ENCODE measurements around the gene LRCOL1.

DNA sequence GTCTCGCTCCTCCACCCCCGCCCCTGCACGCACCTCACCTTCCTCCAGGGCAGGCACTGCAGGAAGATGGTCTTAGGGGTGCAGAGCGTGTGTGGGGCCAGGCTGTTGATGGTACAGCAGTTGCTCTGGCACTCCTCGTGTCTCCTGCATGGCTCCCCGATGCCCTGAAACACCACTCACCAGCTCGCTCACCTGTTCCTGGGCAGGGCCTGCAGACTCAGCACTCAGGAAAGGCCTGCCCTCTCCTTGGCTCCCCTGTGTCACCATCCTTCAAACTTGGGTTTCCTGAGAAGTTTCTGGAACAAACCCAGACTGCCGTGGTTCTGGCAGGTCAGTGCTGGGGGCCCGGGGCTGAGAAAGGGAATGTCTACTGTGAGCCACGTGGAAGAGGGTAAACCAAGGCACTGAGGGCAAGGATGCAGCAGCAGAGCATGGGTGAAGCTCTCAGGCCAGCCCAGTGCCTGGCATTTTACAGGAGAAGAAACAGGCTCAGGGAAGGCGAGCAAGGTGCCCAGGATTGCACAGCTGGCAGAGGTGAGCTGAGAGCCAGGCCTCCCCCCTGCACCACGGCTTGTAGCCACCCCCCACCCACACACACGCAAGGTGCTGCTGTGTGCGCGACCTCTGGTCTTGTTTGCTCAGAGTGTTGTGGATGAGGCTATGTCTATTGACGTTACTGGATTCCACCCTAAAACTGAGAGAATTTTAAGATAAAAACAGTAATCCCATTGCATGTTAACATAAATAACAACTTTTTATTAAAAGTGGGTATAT is 5.5 kb downstream of the LRCOL1 start:
- TF ChIP-seq NFE2L1 (CRISPR knock-in tag; IDR thresholded peaks at IDR 0.05) (no peak), ATF1 (CRISPR knock-in tag; IDR thresholded peaks at IDR 0.05) (no peak), CBFB (CRISPR knock-in tag; IDR thresholded peaks at IDR 0.05; ENCODE audit: low read depth) (no peak), MAX (CRISPR knock-in tag; IDR thresholded peaks at IDR 0.05) (no peak), ELF4 (CRISPR knock-in tag; IDR thresholded peaks at IDR 0.05; ENCODE audit: low read depth) (no peak), FOXK1 (CRISPR knock-in tag; IDR thresholded peaks at IDR 0.05) (no peak), CREB1 (CRISPR knock-in tag; IDR thresholded peaks at IDR 0.05) (no peak), ETV6 (CRISPR knock-in tag; IDR thresholded peaks at IDR 0.05) (no peak), TEAD4 (CRISPR knock-in tag; IDR thresholded peaks at IDR 0.05) (no peak), KAT7 (CRISPR knock-in tag; IDR thresholded peaks at IDR 0.05; ENCODE audit: borderline replicate concordance) (no peak)
- TF ChIP-seq, protein P1, sequence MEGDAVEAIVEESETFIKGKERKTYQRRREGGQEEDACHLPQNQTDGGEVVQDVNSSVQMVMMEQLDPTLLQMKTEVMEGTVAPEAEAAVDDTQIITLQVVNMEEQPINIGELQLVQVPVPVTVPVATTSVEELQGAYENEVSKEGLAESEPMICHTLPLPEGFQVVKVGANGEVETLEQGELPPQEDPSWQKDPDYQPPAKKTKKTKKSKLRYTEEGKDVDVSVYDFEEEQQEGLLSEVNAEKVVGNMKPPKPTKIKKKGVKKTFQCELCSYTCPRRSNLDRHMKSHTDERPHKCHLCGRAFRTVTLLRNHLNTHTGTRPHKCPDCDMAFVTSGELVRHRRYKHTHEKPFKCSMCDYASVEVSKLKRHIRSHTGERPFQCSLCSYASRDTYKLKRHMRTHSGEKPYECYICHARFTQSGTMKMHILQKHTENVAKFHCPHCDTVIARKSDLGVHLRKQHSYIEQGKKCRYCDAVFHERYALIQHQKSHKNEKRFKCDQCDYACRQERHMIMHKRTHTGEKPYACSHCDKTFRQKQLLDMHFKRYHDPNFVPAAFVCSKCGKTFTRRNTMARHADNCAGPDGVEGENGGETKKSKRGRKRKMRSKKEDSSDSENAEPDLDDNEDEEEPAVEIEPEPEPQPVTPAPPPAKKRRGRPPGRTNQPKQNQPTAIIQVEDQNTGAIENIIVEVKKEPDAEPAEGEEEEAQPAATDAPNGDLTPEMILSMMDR (IDR thresholded peaks at IDR 0.05), result no peak
- TF ChIP-seq, protein P2, sequence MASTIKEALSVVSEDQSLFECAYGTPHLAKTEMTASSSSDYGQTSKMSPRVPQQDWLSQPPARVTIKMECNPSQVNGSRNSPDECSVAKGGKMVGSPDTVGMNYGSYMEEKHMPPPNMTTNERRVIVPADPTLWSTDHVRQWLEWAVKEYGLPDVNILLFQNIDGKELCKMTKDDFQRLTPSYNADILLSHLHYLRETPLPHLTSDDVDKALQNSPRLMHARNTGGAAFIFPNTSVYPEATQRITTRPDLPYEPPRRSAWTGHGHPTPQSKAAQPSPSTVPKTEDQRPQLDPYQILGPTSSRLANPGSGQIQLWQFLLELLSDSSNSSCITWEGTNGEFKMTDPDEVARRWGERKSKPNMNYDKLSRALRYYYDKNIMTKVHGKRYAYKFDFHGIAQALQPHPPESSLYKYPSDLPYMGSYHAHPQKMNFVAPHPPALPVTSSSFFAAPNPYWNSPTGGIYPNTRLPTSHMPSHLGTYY (CRISPR knock-in tag; IDR thresholded peaks at IDR 0.05), result no peak
- TF ChIP-seq, protein P3, sequence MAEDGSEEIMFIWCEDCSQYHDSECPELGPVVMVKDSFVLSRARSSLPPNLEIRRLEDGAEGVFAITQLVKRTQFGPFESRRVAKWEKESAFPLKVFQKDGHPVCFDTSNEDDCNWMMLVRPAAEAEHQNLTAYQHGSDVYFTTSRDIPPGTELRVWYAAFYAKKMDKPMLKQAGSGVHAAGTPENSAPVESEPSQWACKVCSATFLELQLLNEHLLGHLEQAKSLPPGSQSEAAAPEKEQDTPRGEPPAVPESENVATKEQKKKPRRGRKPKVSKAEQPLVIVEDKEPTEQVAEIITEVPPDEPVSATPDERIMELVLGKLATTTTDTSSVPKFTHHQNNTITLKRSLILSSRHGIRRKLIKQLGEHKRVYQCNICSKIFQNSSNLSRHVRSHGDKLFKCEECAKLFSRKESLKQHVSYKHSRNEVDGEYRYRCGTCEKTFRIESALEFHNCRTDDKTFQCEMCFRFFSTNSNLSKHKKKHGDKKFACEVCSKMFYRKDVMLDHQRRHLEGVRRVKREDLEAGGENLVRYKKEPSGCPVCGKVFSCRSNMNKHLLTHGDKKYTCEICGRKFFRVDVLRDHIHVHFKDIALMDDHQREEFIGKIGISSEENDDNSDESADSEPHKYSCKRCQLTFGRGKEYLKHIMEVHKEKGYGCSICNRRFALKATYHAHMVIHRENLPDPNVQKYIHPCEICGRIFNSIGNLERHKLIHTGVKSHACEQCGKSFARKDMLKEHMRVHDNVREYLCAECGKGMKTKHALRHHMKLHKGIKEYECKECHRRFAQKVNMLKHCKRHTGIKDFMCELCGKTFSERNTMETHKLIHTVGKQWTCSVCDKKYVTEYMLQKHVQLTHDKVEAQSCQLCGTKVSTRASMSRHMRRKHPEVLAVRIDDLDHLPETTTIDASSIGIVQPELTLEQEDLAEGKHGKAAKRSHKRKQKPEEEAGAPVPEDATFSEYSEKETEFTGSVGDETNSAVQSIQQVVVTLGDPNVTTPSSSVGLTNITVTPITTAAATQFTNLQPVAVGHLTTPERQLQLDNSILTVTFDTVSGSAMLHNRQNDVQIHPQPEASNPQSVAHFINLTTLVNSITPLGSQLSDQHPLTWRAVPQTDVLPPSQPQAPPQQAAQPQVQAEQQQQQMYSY (CRISPR knock-in tag; IDR thresholded peaks at IDR 0.05), result no peak
